ENCODE data around the gene XRCC6.
"Not testable (repeated sequence)": the region's sequence is repeated elsewhere in the genome, so short reads cannot be mapped to it uniquely, and the experiment has no call there.

Gene XRCC6

GRCh38 chr22:41598891-41599635, 22.0 kb upstream of the XRCC6 start:
- no peak for DNase-seq

- no peak for DNase-seq
These were observed 20.1 kb upstream of the XRCC6 start for GRCh38 chr22:41600976-41601375.

GRCh38 chr22:41603873-41604332, 17.2 kb upstream of the XRCC6 start:
- DNase-seq = peak; percentile 48

- DNase-seq = no peak
These were observed 12.7 kb upstream of the XRCC6 start for GRCh38 chr22:41608386-41608785.

- no peak for DNase-seq
These were observed 8.3 kb upstream of the XRCC6 start for GRCh38 chr22:41612603-41613306.

GRCh38 chr22:41613456-41613855, 7.6 kb upstream of the XRCC6 start:
- no peak for DNase-seq

- peak; percentile 34 for DNase-seq
These were observed 1.0 kb upstream of the XRCC6 start for GRCh38 chr22:41619979-41620588.

- no peak for DNase-seq
These were observed 451 bp upstream of the XRCC6 start, which contains the start of gene DESI1 for GRCh38 chr22:41620589-41621098. TSS of gene DESI1 (minus strand) at chr22:41621043. CDS start at chr22:41620839, 204 bp downstream.

- DNase-seq = no peak
These were observed 750 bp downstream of the XRCC6 start for GRCh38 chr22:41621911-41622179.

GRCh38 chr22:41625577-41625976, 4.5 kb downstream of the XRCC6 start:
- no peak for DNase-seq

GRCh38 chr22:41631115-41631514, 10.0 kb downstream of the XRCC6 start:
- DNase-seq = not testable (repeated sequence)

GRCh38 chr22:41631615-41632014, 10.5 kb downstream of the XRCC6 start:
- not testable (repeated sequence) for DNase-seq

GRCh38 chr22:41634610-41635009, 13.5 kb downstream of the XRCC6 start:
- not testable (repeated sequence) for DNase-seq

- DNase-seq = no peak
These were observed 15.4 kb downstream of the XRCC6 start for GRCh38 chr22:41636467-41636866.

GRCh38 chr22:41637623-41638022, 16.5 kb downstream of the XRCC6 start:
- DNase-seq = not testable (repeated sequence)

- no peak for DNase-seq
These were observed 17.0 kb downstream of the XRCC6 start for GRCh38 chr22:41638124-41638523.

GRCh38 chr22:41638748-41639147, 17.7 kb downstream of the XRCC6 start:
- DNase-seq = no peak

GRCh38 chr22:41641854-41642253, 20.8 kb downstream of the XRCC6 start:
- DNase-seq = no peak

- no peak for DNase-seq
These were observed 21.4 kb downstream of the XRCC6 start for GRCh38 chr22:41642331-41643110.

- no peak for DNase-seq
These were observed 26.7 kb downstream of the XRCC6 start for GRCh38 chr22:41647771-41648170.

GRCh38 chr22:41648432-41648831, 27.3 kb downstream of the XRCC6 start:
- no peak for DNase-seq

- DNase-seq = no peak
These were observed 29.1 kb downstream of the XRCC6 start for GRCh38 chr22:41650229-41650628.

GRCh38 chr22:41650821-41651220, 29.7 kb downstream of the XRCC6 start:
- DNase-seq = no peak

Measured in T-helper 9 cell (primary cell).